ENCODE results near the gene ATP7B.

DNA sequence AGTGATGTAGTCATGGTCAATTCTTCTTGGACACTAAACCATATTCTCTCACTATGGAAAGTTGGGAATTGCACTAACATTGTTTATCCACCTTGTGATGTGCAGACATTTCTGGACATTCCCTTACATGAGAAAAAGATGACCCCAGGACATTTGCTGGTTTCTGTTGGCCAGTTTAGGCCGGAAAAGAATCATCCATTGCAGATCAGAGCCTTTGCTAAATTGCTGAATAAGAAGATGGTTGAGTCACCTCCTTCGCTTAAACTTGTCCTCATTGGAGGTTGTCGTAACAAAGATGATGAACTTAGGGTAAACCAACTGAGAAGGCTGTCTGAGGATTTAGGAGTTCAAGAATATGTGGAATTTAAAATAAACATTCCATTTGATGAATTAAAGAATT is 13.2 kb upstream of the ATP7B start, which contains the start of gene UTP14C:
- no peak for TF ChIP-seq GATA2 (IDR thresholded peaks at IDR 0.05; ENCODE audit: low read depth, low read length)
- no peak for TF ChIP-seq GATA3 (IDR thresholded peaks at IDR 0.05; ENCODE audit: low read depth, low read length)

Data from SH-SY5Y (cell line).